AG09309 (cell line): Measurements from ENCODE around the gene PRRG3.
"Not testable (repeated sequence)": the region's sequence is repeated elsewhere in the genome, so short reads cannot be mapped to it uniquely, and the experiment has no call there.

Experiments
- DNase-seq: peaks from one replicate; pipeline ENCODE4 v3.0.0-alpha.2; 2010; ENCODE audit warnings: low read depth
- H3K4me3 ChIP-seq: 2 replicates; pipeline ENCODE4 v1.5.1; 2011; ENCODE audit warnings: mild to moderate bottlenecking, low read depth, low read length, moderate library complexity; ENCODE audit not compliant: control insufficient read depth
- CTCF ChIP-seq: IDR thresholded peaks from 2 replicates; pipeline ENCODE4 v1.5.1; 2011; ENCODE audit warnings: mild to moderate bottlenecking, low read depth, low read length, inconsistent platforms; ENCODE audit not compliant: insufficient read depth, control insufficient read depth; ENCODE audit errors: missing control alignments

Gene PRRG3

DNA sequence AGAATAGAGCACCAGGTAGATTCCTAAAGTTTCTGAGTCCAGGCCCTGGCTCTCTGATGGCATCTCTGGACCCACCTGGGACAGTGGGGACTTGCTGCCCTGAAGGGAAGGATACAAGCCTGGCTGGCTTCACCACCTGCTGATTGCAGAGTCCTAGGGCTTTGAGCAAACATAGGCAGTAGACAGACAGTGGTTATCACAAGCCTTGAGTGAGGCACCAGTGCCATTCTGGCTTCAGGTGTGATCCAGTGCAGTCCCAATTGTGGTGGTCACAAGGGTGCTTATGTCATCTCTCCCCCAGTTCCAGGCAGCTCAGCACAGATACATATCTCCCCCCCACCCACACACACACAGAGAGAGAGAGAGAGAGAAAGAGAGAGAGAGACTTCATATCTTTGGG, 6.6 kb upstream of the PRRG3 start:
- DNase-seq: no peak
- no peak for TF ChIP-seq CTCF
- H3K4me3 ChIP-seq: no peak overlapping the region

GRCh38 chrX:151692825-151693224, 2.4 kb upstream of the PRRG3 start:
- no peak for TF ChIP-seq CTCF
- no peak overlapping the region for H3K4me3 ChIP-seq
- DNase-seq: no peak

DNA sequence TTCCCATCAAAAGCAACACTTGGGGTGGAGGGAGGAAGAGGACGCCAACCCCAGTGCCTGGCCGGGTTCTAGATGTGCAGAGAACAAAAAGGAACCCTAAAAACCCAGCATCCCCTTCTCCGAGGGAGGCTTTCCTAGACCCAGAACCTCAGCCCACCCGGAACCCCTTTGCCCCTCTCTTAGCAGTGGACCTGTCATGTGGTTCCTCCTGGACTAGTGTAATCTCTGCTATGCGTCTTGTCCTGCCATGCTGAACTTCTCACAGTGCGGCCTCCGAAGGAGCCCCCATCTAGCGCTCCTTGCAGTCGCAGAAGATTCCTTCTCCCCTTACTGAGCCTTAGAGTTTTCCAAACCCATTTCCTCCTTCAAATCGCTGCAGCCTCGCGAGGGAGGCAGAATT, 1.1 kb upstream of the PRRG3 start:
- TF ChIP-seq CTCF: no peak
- H3K4me3 ChIP-seq: no peak overlapping the region
- DNase-seq: no peak

- H3K4me3 ChIP-seq: no peak overlapping the region
These were observed 504 bp downstream of the PRRG3 start for GRCh38 chrX:151695583-151696340.

GRCh38 chrX:151697082-151697481, 1.8 kb downstream of the PRRG3 start:
- H3K4me3 ChIP-seq, DNase-seq: not testable (repeated sequence)

More at GRCh38 chrX:151695583-151696340, 504 bp downstream of the PRRG3 start:
- TF ChIP-seq CTCF: no peak
- DNase-seq: no peak

- no peak overlapping the region; the same call in 1 of the 2 replicates for H3K4me3 ChIP-seq
These were observed 2.3 kb downstream of the PRRG3 start for GRCh38 chrX:151697522-151697921.

More at GRCh38 chrX:151697522-151697921, 2.3 kb downstream of the PRRG3 start:
- TF ChIP-seq CTCF: no peak
- DNase-seq: peak; percentile 75
